SH-SY5Y (cell line): Measurements from ENCODE around the gene NPLOC4.

Experiments
- GATA2 ChIP-seq: IDR thresholded peaks from 2 replicates; pipeline ENCODE4 v1.6.1; 2011; ENCODE audit warnings: mild to moderate bottlenecking, low read depth, low read length
- GATA3 ChIP-seq: IDR thresholded peaks from 2 replicates; pipeline ENCODE4 v1.6.1; 2011; ENCODE audit warnings: low read depth, mild to moderate bottlenecking, low read length, moderate library complexity

DNA sequence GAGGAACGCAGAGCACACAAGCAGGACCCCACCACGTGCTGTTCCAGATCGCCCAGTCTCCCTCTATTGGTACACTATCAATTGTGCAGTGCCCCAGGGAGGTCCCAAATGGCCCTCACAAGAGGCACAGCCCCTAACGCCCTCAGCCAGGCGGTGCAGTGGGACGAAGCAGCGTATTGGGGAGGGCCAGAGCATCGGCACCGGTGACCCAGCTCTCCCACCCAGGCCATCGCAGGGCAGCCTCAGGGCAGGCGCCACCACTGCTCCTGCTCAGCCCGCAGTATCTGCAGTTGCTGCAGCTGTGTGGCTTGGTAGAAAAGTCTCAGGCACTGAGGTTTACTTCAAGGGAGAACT, 78.8 kb downstream of the NPLOC4 start:
- TF ChIP-seq GATA2 (no peak), GATA3 (no peak)
